Astrocyte of the spinal cord (primary cell): ENCODE measurements around the gene NRG2.

ENCODE experiments used
- DNase-seq: peaks from one replicate; pipeline ENCODE4 v3.0.0; 2011; ENCODE audit warnings: low read depth, low spot score
- H3K4me3 ChIP-seq: 2 replicates; pipeline ENCODE4 v1.5.1; 2011; ENCODE audit warnings: low read depth, mild to moderate bottlenecking, low read length, moderate library complexity
- in situ Hi-C: cut with HindIII; loops from 2 replicates; pipeline ENCODE4 v1.10.0; 2017; ENCODE audit warnings: low sequenced_read_pairs
- TF ChIP-seq, protein P1 (sequence below): IDR thresholded peaks from 2 replicates; pipeline ENCODE4 v1.5.1; 2012; ENCODE audit warnings: low read depth, mild to moderate bottlenecking, low read length, inconsistent platforms

The NRG2 gene

GRCh38 chr5:139925216-139925562 is 117.9 kb downstream of the NRG2 start:
- no peak overlapping the region for H3K4me3 ChIP-seq
- TF ChIP-seq, protein P1, sequence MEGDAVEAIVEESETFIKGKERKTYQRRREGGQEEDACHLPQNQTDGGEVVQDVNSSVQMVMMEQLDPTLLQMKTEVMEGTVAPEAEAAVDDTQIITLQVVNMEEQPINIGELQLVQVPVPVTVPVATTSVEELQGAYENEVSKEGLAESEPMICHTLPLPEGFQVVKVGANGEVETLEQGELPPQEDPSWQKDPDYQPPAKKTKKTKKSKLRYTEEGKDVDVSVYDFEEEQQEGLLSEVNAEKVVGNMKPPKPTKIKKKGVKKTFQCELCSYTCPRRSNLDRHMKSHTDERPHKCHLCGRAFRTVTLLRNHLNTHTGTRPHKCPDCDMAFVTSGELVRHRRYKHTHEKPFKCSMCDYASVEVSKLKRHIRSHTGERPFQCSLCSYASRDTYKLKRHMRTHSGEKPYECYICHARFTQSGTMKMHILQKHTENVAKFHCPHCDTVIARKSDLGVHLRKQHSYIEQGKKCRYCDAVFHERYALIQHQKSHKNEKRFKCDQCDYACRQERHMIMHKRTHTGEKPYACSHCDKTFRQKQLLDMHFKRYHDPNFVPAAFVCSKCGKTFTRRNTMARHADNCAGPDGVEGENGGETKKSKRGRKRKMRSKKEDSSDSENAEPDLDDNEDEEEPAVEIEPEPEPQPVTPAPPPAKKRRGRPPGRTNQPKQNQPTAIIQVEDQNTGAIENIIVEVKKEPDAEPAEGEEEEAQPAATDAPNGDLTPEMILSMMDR, result no peak
- no peak for DNase-seq
- in situ Hi-C loops, result no loop called here

DNA sequence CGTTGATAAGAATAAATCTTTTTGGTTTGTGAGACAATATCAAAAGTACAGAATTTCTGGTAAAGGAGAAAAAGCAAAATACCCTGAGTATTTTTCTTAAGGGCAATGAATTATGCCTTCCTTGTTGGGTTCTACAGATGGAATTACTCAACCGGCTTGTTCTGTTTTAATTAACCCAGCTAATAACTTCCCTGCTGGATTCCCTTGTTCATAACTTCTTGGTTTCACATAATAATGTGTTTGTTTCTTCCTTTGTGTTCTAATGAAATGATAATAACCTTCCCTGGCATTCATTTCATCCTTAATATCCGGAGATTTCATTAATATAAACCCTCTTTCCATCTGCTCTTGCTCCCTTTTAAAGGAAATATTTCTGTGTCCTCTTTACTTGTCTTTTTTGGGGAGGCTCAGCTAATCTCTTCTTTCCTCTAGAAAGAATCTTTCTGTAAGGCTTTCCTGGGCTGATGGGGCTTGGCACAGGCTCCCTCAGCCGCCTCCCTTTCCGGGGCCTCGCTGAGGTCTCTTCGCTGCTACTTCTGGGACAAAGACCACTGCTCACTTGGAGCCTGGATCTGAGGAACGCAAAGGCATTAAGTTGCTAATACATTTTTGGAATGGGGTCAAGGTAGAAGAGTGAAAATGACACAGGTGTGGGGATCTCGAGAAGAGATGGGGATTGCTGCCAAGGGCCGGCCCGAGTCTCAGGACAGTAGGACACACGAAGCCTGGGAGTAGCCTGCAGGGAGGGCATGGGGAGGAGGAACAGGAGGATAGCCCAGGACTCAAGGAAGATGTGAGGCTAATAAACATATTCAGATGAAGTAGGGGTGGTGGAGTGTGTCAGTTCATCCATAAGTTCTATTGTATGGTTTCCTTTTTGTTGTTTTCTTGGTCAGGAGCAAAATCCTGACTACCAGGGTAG is 118.5 kb downstream of the NRG2 start:
- no peak overlapping the region for H3K4me3 ChIP-seq
- TF ChIP-seq, protein P1, result no peak
- DNase-seq, result no peak
- in situ Hi-C loops, result no loop called here

GRCh38 chr5:139919308-139919707 is 123.8 kb downstream of the NRG2 start:
- no peak overlapping the region for H3K4me3 ChIP-seq
- in situ Hi-C loops, result no loop called here
- no peak for DNase-seq
- TF ChIP-seq, protein P1, result no peak

DNA sequence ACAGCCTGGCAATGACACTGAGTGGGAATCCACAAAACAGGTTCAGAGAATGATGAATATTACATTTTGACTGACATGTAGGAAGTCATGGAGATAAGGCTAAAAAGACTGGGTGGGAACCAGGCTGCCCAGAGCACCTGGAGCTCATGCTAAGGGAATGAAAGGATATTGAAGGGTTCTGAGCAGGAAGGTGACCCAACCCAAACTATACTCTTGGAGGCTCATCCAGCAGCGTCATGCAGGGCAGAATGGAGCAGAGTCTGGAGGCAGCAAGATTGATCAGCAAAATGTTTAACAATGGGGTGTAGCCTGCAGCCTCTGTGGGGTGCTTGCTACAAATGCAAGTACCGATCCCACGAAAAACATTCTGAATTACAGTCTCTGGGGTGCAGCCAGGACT is 127.3 kb downstream of the NRG2 start:
- H3K4me3 ChIP-seq, result no peak overlapping the region
- in situ Hi-C loops, result no loop called here
- TF ChIP-seq, protein P1, result no peak
- no peak for DNase-seq

DNA sequence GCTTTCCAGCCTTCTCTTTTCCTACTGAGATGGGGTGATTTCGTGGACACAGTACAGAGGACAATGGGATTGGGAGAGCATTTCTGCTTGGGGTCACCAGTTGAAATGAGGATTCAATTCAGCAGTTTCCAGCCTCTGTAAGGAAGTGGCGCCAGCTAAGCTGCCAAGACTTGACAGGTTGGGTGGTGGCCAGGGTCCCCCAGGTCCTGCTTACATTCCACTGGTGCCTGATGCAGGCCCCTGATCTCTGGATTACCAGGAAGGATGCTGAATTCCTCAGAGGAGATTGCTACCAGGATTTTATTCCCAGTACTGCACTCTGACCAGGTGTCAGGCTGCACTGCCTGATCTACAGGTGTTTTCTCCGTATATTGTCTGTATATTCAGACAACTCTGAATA is 127.8 kb downstream of the NRG2 start:
- in situ Hi-C loops, result no loop called here

GRCh38 chr5:139914218-139914807 is 128.8 kb downstream of the NRG2 start:
- TF ChIP-seq, protein P1, result no peak
- no peak for DNase-seq
- in situ Hi-C loops, result no loop called here
- H3K4me3 ChIP-seq, result no peak overlapping the region

More for the DNA sequence above, 127.8 kb downstream of the NRG2 start:
- no peak overlapping the region for H3K4me3 ChIP-seq
- DNase-seq, result no peak
- TF ChIP-seq, protein P1, result no peak
